Tibial artery (tissue), 4 donors: ENCODE data around the gene SLC27A6.

ENCODE experiments used
- DNase-seq, 2 donors: peaks; one replicate each; pipeline ENCODE4 v3.0.0-alpha.2; 2019
- H3K27ac ChIP-seq, 2 donors: fragments of 200-600 bp; sonication (generic) in 1 of 2; 1 replicate in 1 of 2; 2 replicates in 1 of 2; pipeline ENCODE4 v1.5.1; 2018 to 2019; ENCODE audit warnings: mild to moderate bottlenecking in 1 of 2
- H3K27me3 ChIP-seq, 2 donors: fragments of 200-600 bp; sonication (generic) in 1 of 2; one replicate each; pipeline versions ENCODE4 v1.5.1 to v1.6.0; 2016 to 2019
- H3K36me3 ChIP-seq, 3 donors: fragments of 200-600 bp; sonication (generic) in 2 of 3; one replicate each; pipeline ENCODE4 v1.5.1; 2016 to 2019; ENCODE audit warnings: mild to moderate bottlenecking in 2 of 3
- H3K4me1 ChIP-seq, 4 donors: fragments of 200-600 bp; sonication (generic) in 2 of 4; 1 replicate in 3 of 4; 2 replicates in 1 of 4; pipeline ENCODE4 v1.5.1; 2016 to 2019
- H3K4me3 ChIP-seq, 2 donors: fragments of 200-600 bp; sonication (generic) in 1 of 2; 1 replicate in 1 of 2; 2 replicates in 1 of 2; pipeline ENCODE4 v1.5.1; 2018 to 2019; ENCODE audit warnings: mild to moderate bottlenecking in 2 of 2
- H3K9me3 ChIP-seq, 3 donors: fragments of 200-600 bp; sonication (generic) in 1 of 3; one replicate each; pipeline ENCODE4 v1.5.1; 2016 to 2019
- CTCF ChIP-seq, 2 experiments: fragments of 200-600 bp in 1 of 2; fragments of 450-650 bp in 1 of 2; IDR thresholded peaks; one replicate each; pipeline ENCODE4 v1.5.1; 2017 to 2019; ENCODE audit warnings: antibody characterized with exemption in 2 of 2, mild to moderate bottlenecking in 1 of 2, moderate library complexity in 1 of 2
- intact Hi-C: fragments of 100-400 bp; cut with DNase I; formaldehyde crosslinking; loops from one replicate; pipeline ENCODE4 v1.15.0; 2023; ENCODE audit warnings: low total_unique reads

Gene SLC27A6

GRCh38 chr5:129078660-129079059 is 113.4 kb downstream of the SLC27A6 start:
- Histone ChIP-seq H3K4me3 (no peak overlapping the region), H3K27ac (no peak overlapping the region), H3K4me1 (peaks cover 0 to 22% (median 2%) of the 10 kb centered on the region in 4 donors), H3K27me3 (no peaks in the 10 kb centered on the region), H3K9me3 (no peaks in the 10 kb centered on the region), H3K36me3 (no peaks in the 10 kb centered on the region)
- intact Hi-C loops: no loop called here
- TF ChIP-seq CTCF (IDR thresholded peaks at IDR 0.05): no peak
- DNase-seq: no peak

- peaks cover 0 to 22% (median 2%) of the 10 kb centered on the region in 4 donors for H3K4me1 ChIP-seq
- TF ChIP-seq CTCF (IDR thresholded peaks at IDR 0.05): no peak
- no peak for DNase-seq
- H3K27ac ChIP-seq: no peak overlapping the region
- no peaks in the 10 kb centered on the region for H3K36me3 ChIP-seq
- no peaks in the 10 kb centered on the region for H3K9me3 ChIP-seq
- intact Hi-C loops: no loop called here
- H3K27me3 ChIP-seq: no peaks in the 10 kb centered on the region
- no peak overlapping the region for H3K4me3 ChIP-seq
Measured at GRCh38 chr5:129079496-129079895, 114.2 kb downstream of the SLC27A6 start.

- no peak overlapping the region for H3K27ac ChIP-seq
- intact Hi-C loops: no loop called here
- DNase-seq: no peak
- no peaks in the 10 kb centered on the region for H3K9me3 ChIP-seq
- no peak for TF ChIP-seq CTCF (IDR thresholded peaks at IDR 0.05)
- H3K27me3 ChIP-seq: no peaks in the 10 kb centered on the region
- no peak overlapping the region for H3K4me3 ChIP-seq
- H3K4me1 ChIP-seq: peaks cover 0 to 22% (median 2%) of the 10 kb centered on the region in 4 donors
- no peaks in the 10 kb centered on the region for H3K36me3 ChIP-seq
Measured at GRCh38 chr5:129080766-129081165, 115.5 kb downstream of the SLC27A6 start.

GRCh38 chr5:129082225-129083136 is 117.2 kb downstream of the SLC27A6 start:
- no peak for TF ChIP-seq CTCF (IDR thresholded peaks at IDR 0.05)
- intact Hi-C loops: no loop called here
- H3K27me3 ChIP-seq: no peaks in the 10 kb centered on the region
- no peak for DNase-seq
- H3K27ac ChIP-seq: no peak overlapping the region
- H3K36me3 ChIP-seq: no peaks in the 10 kb centered on the region
- no peaks in the 10 kb centered on the region for H3K9me3 ChIP-seq
- H3K4me1 ChIP-seq: peaks cover 0 to 13% (median 2%) of the 10 kb centered on the region in 4 donors
- no peak overlapping the region for H3K4me3 ChIP-seq
